Daoy (cell line): Measurements from ENCODE around the gene XRCC3. TPM values are rescaled to one million over a fixed set of nuclear protein-coding genes. Genes with fewer than 3 reads are reported as not detected.

ENCODE experiments used
- DNase-seq: peaks from one replicate; pipeline ENCODE4 v3.0.0-alpha.2; 2015; ENCODE audit warnings: low read depth
- total RNA-seq: library from RNA; depleted of rRNA; stranded (reverse); fragments of >200 nt; shearing (Covaris generic); gene quantifications from 2 replicates; pipeline ENCODE4 v1.2.3, GENCODE V29; 2014

XRCC3 gene
- total RNA-seq, 1 experiment from 2014 or later, result 48.5 TPM

- DNase-seq, result no peak
Observed at GRCh38 chr14:103706551-103707328, 8.5 kb downstream of the XRCC3 start.

GRCh38 chr14:103705504-103706284 is 9.6 kb downstream of the XRCC3 start:
- DNase-seq, result no peak

- DNase-seq, result no peak
Observed at GRCh38 chr14:103705118-103705503, 10.1 kb downstream of the XRCC3 start.

GRCh38 chr14:103704708-103705107 is 10.5 kb downstream of the XRCC3 start:
- no peak for DNase-seq

- no peak for DNase-seq
Observed at GRCh38 chr14:103703433-103704385, 11.5 kb downstream of the XRCC3 start.

GRCh38 chr14:103702497-103703432 is 12.5 kb downstream of the XRCC3 start:
- DNase-seq, result no peak

- no peak for DNase-seq
Observed at GRCh38 chr14:103702095-103702494, 13.2 kb downstream of the XRCC3 start.

- no peak for DNase-seq
Observed at GRCh38 chr14:103700753-103701490, 14.3 kb downstream of the XRCC3 start.

GRCh38 chr14:103699901-103700752 is 15.1 kb downstream of the XRCC3 start:
- DNase-seq, result no peak

GRCh38 chr14:103699261-103699661 is 16.0 kb downstream of the XRCC3 start:
- DNase-seq, result no peak

GRCh38 chr14:103698380-103699260 is 16.6 kb downstream of the XRCC3 start:
- no peak for DNase-seq

- DNase-seq, result no peak
Observed at GRCh38 chr14:103697603-103698379, 17.5 kb downstream of the XRCC3 start.

- DNase-seq, result no peak
Observed at GRCh38 chr14:103697206-103697602, 18.0 kb downstream of the XRCC3 start.

GRCh38 chr14:103696466-103697071 is 18.7 kb downstream of the XRCC3 start:
- DNase-seq, result no peak

GRCh38 chr14:103696070-103696402 is 19.2 kb downstream of the XRCC3 start:
- no peak for DNase-seq

- DNase-seq, result no peak
Observed at GRCh38 chr14:103695296-103696069, 19.8 kb downstream of the XRCC3 start.
